H1 (cell line): ENCODE data around the gene ABCA9. TPM values are rescaled to one million over a fixed set of nuclear protein-coding genes. Genes with fewer than 3 reads are reported as not detected.

ENCODE experiments used
- CTCF ChIA-PET: fragments of 300-600 bp; sonication (Branson Sonifier 250); formaldehyde crosslinking; loops from one replicate; lab custom pipeline; 2021; ENCODE audit not compliant: partially characterized antibody; lab: Charles Lee
- POLR2A ChIA-PET: fragments of 300-600 bp; sonication (Branson Sonifier 250); formaldehyde crosslinking; loops from one replicate; lab custom pipeline; 2021; ENCODE audit warnings: inconsistent platforms; ENCODE audit not compliant: partially characterized antibody; lab: Charles Lee
- DNase-seq, 2 experiments: peaks; one replicate each; pipeline versions ENCODE4 v3.0.0 to v3.0.0-alpha.2; 2010 to 2022; ENCODE audit warnings: low spot score in 2 of 2, low read depth in 1 of 2, mixed read lengths in 1 of 2
- FAIRE-seq: peaks from 2 replicates; lab custom pipeline; 2011; peaks lifted over from hg19 to GRCh38; lab: Jason Lieb, UNC
- H2AFZ ChIP-seq: 2 replicates; pipeline ENCODE4 v1.8.1; 2012; ENCODE audit warnings: low read length, inconsistent platforms
- H2AK5ac ChIP-seq: 2 replicates; pipeline ENCODE4 v1.6.1; 2013; ENCODE audit warnings: low read depth, low read length
- H2BK120ac ChIP-seq: replicated peaks from 2 replicates; pipeline ENCODE3; 2013; ENCODE audit warnings: low read depth, low read length, inconsistent platforms
- H2BK12ac ChIP-seq: 2 replicates; pipeline ENCODE4 v1.6.1; 2013; ENCODE audit warnings: low read depth, low read length
- H2BK15ac ChIP-seq: 2 replicates; pipeline ENCODE4 v1.6.1; 2013; ENCODE audit warnings: low read length
- H2BK20ac ChIP-seq: 2 replicates; pipeline ENCODE4 v1.6.1; 2013; ENCODE audit warnings: low read length
- H2BK5ac ChIP-seq: 2 replicates; pipeline ENCODE4 v1.6.1; 2013; ENCODE audit warnings: low read depth, low read length
- H3K14ac ChIP-seq: 2 replicates; pipeline ENCODE4 v1.6.1; 2013; ENCODE audit warnings: inconsistent platforms; ENCODE audit not compliant: insufficient read length
- H3K18ac ChIP-seq: 2 replicates; pipeline ENCODE4 v1.6.1; 2013; ENCODE audit warnings: low read length; ENCODE audit errors: extremely low read depth
- H3K23ac ChIP-seq: 2 replicates; pipeline ENCODE4 v1.6.1; 2013; ENCODE audit warnings: inconsistent platforms; ENCODE audit not compliant: insufficient read length
- H3K23me2 ChIP-seq: 2 replicates; pipeline ENCODE4 v1.6.1; 2013; ENCODE audit warnings: low read depth, low read length
- H3K27ac ChIP-seq: 2 replicates; pipeline ENCODE4 v1.6.1; 2011; ENCODE audit warnings: low read depth, low read length, inconsistent platforms
- H3K27me3 ChIP-seq, 4 experiments: replicated peaks in 1 of 4; 1 replicate in 1 of 4; 2 replicates in 3 of 4; pipeline versions ENCODE4 v1.6.1 to v1.8.1; 2011 to 2013; ENCODE audit warnings: low read length in 3 of 4, mild to moderate bottlenecking in 3 of 4, inconsistent platforms in 2 of 4, mixed read lengths in 2 of 4, moderate library complexity in 1 of 4; ENCODE audit not compliant: control insufficient read depth in 3 of 4, insufficient read depth in 3 of 4; ENCODE audit errors: extremely low read depth in 1 of 4
- H3K36me3 ChIP-seq, 4 experiments: 2 replicates each; pipeline versions ENCODE4 v1.6.1 to v1.8.1; 2011 to 2013; ENCODE audit warnings: mild to moderate bottlenecking in 4 of 4, low read length in 3 of 4, moderate library complexity in 2 of 4, control low read depth in 1 of 4, inconsistent platforms in 1 of 4; ENCODE audit not compliant: insufficient read depth in 4 of 4, control insufficient read depth in 2 of 4
- H3K4ac ChIP-seq: replicated peaks from 2 replicates; pipeline ENCODE3; 2013; ENCODE audit warnings: low read length, low read depth, mixed read lengths, inconsistent platforms; ENCODE audit not compliant: insufficient read length
- H3K4me1 ChIP-seq, 4 experiments: replicated peaks in 1 of 4; 1 replicate in 1 of 4; 2 replicates in 3 of 4; pipeline versions ENCODE4 v1.6.1 to v1.8.1; 2011 to 2013; ENCODE audit warnings: low read length in 3 of 4, inconsistent platforms in 2 of 4, mixed read lengths in 1 of 4; ENCODE audit not compliant: insufficient read depth in 4 of 4, control insufficient read depth in 3 of 4
- H3K4me2 ChIP-seq, 2 experiments: 2 replicates each; pipeline versions ENCODE4 v1.6.1 to v1.8.1; 2011 to 2013; ENCODE audit warnings: low read depth in 2 of 2, low read length in 2 of 2, control low read depth in 1 of 2, inconsistent platforms in 1 of 2, mild to moderate bottlenecking in 1 of 2; ENCODE audit not compliant: insufficient read depth in 1 of 2
- H3K4me3 ChIP-seq, 4 experiments: fragments of 200-600, 300-600 bp in 1 of 4; sonication (generic), shearing (Covaris generic), sonication (Bioruptor Twin) in 1 of 4; 2 replicates each; pipeline versions ENCODE4 v1.5.1 to v1.8.1; 2011 to 2016; ENCODE audit warnings: low read length in 4 of 4, low read depth in 3 of 4, control low read depth in 2 of 4, inconsistent platforms in 2 of 4, mild to moderate bottlenecking in 2 of 4, mixed read lengths in 1 of 4, moderate library complexity in 1 of 4; ENCODE audit not compliant: insufficient read depth in 2 of 4; ENCODE audit errors: extremely low read depth in 1 of 4
- H3K56ac ChIP-seq: replicated peaks from 2 replicates; pipeline ENCODE3; 2013; ENCODE audit warnings: low read depth, mild to moderate bottlenecking, mixed read lengths, low read length, inconsistent platforms; ENCODE audit not compliant: insufficient read length
- H3K79me1 ChIP-seq: 2 replicates; pipeline ENCODE4 v1.6.1; 2013; ENCODE audit warnings: low read depth, low read length, control low read depth
- H3K79me2 ChIP-seq, 2 experiments: 2 replicates each; pipeline versions ENCODE4 v1.6.1 to v1.8.1; 2012 to 2013; ENCODE audit warnings: low read length in 2 of 2, mild to moderate bottlenecking in 2 of 2, inconsistent platforms in 1 of 2; ENCODE audit not compliant: insufficient read depth in 2 of 2, control insufficient read depth in 1 of 2
- H3K9ac ChIP-seq, 4 experiments: replicated peaks in 1 of 4; 1 replicate in 1 of 4; 2 replicates in 3 of 4; pipeline versions ENCODE4 v1.6.1 to v1.8.1; 2011 to 2013; ENCODE audit warnings: low read depth in 3 of 4, low read length in 3 of 4, control low read depth in 2 of 4, mild to moderate bottlenecking in 2 of 4, moderate library complexity in 2 of 4, inconsistent platforms in 1 of 4; ENCODE audit errors: extremely low read depth in 1 of 4
- H3K9me3 ChIP-seq, 2 experiments: 2 replicates each; pipeline versions ENCODE4 v1.6.1 to v1.8.1; 2012 to 2013; ENCODE audit warnings: mild to moderate bottlenecking in 2 of 2, moderate library complexity in 2 of 2, control low read depth in 1 of 2, inconsistent platforms in 1 of 2, low read depth in 1 of 2, low read length in 1 of 2, mixed read lengths in 1 of 2; ENCODE audit not compliant: insufficient read depth in 2 of 2
- H4K20me1 ChIP-seq, 2 experiments: replicated peaks in 1 of 2; 2 replicates each; pipeline versions ENCODE3 to v1.8.1; 2011 to 2013; ENCODE audit warnings: inconsistent platforms in 2 of 2, low read length in 2 of 2, mild to moderate bottlenecking in 1 of 2; ENCODE audit not compliant: insufficient read depth in 2 of 2, control insufficient read depth in 1 of 2
- H4K5ac ChIP-seq: 2 replicates; pipeline ENCODE4 v1.6.1; 2013; ENCODE audit warnings: low read length, low read depth, mixed read lengths, inconsistent platforms; ENCODE audit not compliant: insufficient read length
- H4K8ac ChIP-seq: 2 replicates; pipeline ENCODE4 v1.8.0; 2013; ENCODE audit warnings: mild to moderate bottlenecking, moderate library complexity, low read length, inconsistent platforms; ENCODE audit not compliant: insufficient read depth; ENCODE audit errors: extremely low read depth
- H4K91ac ChIP-seq: replicated peaks from 2 replicates; pipeline ENCODE3; 2013; ENCODE audit warnings: low read length, mixed read lengths, inconsistent platforms; ENCODE audit not compliant: insufficient read length
- EZH2 ChIP-seq: fragments of 200-600 bp; sonication (generic); IDR thresholded peaks from 2 replicates; pipeline ENCODE4 v1.7.1; 2012; ENCODE audit warnings: low read depth, mild to moderate bottlenecking, moderate library complexity, low read length, inconsistent platforms; ENCODE audit not compliant: severe bottlenecking
- GTF2F1 ChIP-seq: IDR thresholded peaks from 2 replicates; pipeline ENCODE4 v1.6.1; 2012; ENCODE audit warnings: low read depth, low read length, improper control_type of control experiment, borderline replicate concordance
- POLR2A ChIP-seq, 2 experiments: IDR thresholded peaks; 1 replicate in 1 of 2; 2 replicates in 1 of 2; pipeline ENCODE4 v1.6.1; 2011; ENCODE audit warnings: low read depth in 2 of 2, low read length in 2 of 2, mild to moderate bottlenecking in 2 of 2; ENCODE audit errors: control extremely low read depth in 1 of 2
- SIRT6 ChIP-seq: IDR thresholded peaks from one replicate; pipeline ENCODE4 v1.7.1; 2012; ENCODE audit warnings: low read length, inconsistent platforms
- SP2 ChIP-seq: IDR thresholded peaks from 2 replicates; pipeline ENCODE4 v1.6.1; 2012; ENCODE audit warnings: mild to moderate bottlenecking, low read length, inconsistent platforms
- WGBS, 2 experiments: shearing (Covaris generic) in 1 of 2; methylation state at CpG; one replicate each; pipeline versions ENCODE4 v1.1.6 to v1.1.7; 2013 to 2015; ENCODE audit warnings: low lambda C conversion rate in 2 of 2, mixed read lengths in 2 of 2, inconsistent platforms in 1 of 2, low coverage in 1 of 2, missing lambda C conversion rate in 1 of 2; ENCODE audit not compliant: insufficient replicate concordance in 2 of 2, insufficient coverage in 1 of 2, insufficient read length in 1 of 2; ENCODE audit errors: extremely low coverage in 1 of 2, missing lambda C conversion rate in 1 of 2; 5-methylcytosine and 5-hydroxymethylcytosine counted together
- polyA plus RNA-seq, 7 experiments: library from polyadenylated mRNA; depleted of rRNA in 3 of 7; stranded (reverse) in 5 of 7; unstranded in 2 of 7; fragments of >200 nt in 5 of 7; fragments of 200-250 nt in 2 of 7; gene quantifications; 1 replicate in 5 of 7; 2 replicates in 1 of 7; 4 replicates in 1 of 7; pipeline versions ENCODE4 v1.2.1 to v1.2.3, GENCODE V29; 2011 to 2013; ENCODE audit warnings: missing spikeins in 2 of 7, mixed read lengths in 2 of 7
- total RNA-seq: library from RNA; stranded (reverse); fragmentation: NEBNext Ultra II Directional; extraction: Animal tissue kit (Norgen Biotek cat#: 25700); gene quantifications from 2 replicates; pipeline ENCODE4 v1.2.1, GENCODE V29; 2021

ABCA9 gene
- total and polyA plus RNA-seq, 2 of the 8 experiments (the other 6 are each of a cell fraction or from before 2014, with no cell fraction given) = not detected

DNA sequence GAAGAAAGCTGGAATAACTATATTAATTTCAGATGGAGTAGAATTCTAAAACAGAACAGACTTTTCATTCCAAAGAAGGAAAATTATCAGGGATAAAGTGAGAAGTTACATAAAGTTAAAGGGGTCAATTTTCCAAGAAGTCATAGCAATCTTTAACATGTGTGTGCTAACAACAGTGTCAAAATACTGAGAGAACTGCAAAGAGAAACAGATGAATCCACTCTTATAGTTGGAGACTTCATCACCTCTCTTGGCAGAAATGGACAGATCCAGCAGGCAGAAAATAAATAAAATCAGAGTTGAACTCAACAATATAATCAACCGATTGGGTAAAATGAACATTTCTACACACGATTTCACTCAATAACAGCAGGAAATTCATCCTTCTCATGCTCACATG is 5.4 kb downstream of the ABCA9 start:
- Histone ChIP-seq H2AFZ (no peak overlapping the region), H2BK12ac (no peak overlapping the region), H3K23me2 (no peaks in the 10 kb centered on the region)
- CTCF ChIA-PET = interaction anchor here (0.7 kb wide), 1 partner anchor 132 kb away, joined by 3 read pairs; no protein-coding TSS in a partner anchor
- no peak for DNase-seq
- WGBS, 2 experiments = 69% methylated on average over 2 of the region's 2 CpGs; no CpG with 5 or more reads in 1 of the 2 experiments
- no peak for TF ChIP-seq POLR2A (IDR thresholded peaks at IDR 0.05; ENCODE audit: control extremely low read depth in 1 of 2, low read depth in 2 of 2, low read length in 2 of 2)
- TF ChIP-seq SP2 = no peak
- no peak for TF ChIP-seq SIRT6
- TF ChIP-seq GTF2F1 = no peak
- no peak for TF ChIP-seq EZH2
- TF ChIP-seq, all 59 proteins: peak for 0
- no peak overlapping the region for H3K23ac ChIP-seq
- H3K79me1 ChIP-seq = no peaks in the 10 kb centered on the region
- H2BK20ac ChIP-seq = no peak overlapping the region
- H4K5ac ChIP-seq = no peak overlapping the region
- no peak overlapping the region for H3K4me3 ChIP-seq
- no peak overlapping the region for H4K91ac ChIP-seq
- no peak overlapping the region for H3K9ac ChIP-seq
- no peak overlapping the region for H2BK15ac ChIP-seq
- H3K14ac ChIP-seq = no peak overlapping the region
- H3K4ac ChIP-seq = no peak overlapping the region
- H3K4me1 ChIP-seq = no peaks in the 10 kb centered on the region
- no peaks in the 10 kb centered on the region for H3K79me2 ChIP-seq
- H3K4me2 ChIP-seq = no peak overlapping the region
- no peak overlapping the region for H3K27ac ChIP-seq
- no peak overlapping the region for H3K56ac ChIP-seq
- H4K8ac ChIP-seq = no peak overlapping the region
- H2AK5ac ChIP-seq = no peak overlapping the region
- no peaks in the 10 kb centered on the region for H3K9me3 ChIP-seq
- H2BK120ac ChIP-seq = no peak overlapping the region
- H3K36me3 ChIP-seq = no peaks in the 10 kb centered on the region
- H2BK5ac ChIP-seq = no peak overlapping the region
- H3K18ac ChIP-seq = no peak overlapping the region
- H4K20me1 ChIP-seq = no peaks in the 10 kb centered on the region
- H3K27me3 ChIP-seq = no peaks in the 10 kb centered on the region
- no peak for FAIRE-seq
- POLR2A ChIA-PET = no interaction called here
